Measurements from ENCODE around the gene CHST11. TPM values are rescaled to one million over a fixed set of nuclear protein-coding genes. Genes with fewer than 3 reads are reported as not detected.

CHST11 gene
- total and polyA plus RNA-seq, 10 of the 15 experiments (the other 5 are each of a cell fraction or from before 2014, with no cell fraction given) = 1.9 to 38.1 (median 17.2) TPM

- Histone ChIP-seq H3K9ac (ENCODE audit: control insufficient read depth, insufficient read depth, low read length) (no peak overlapping the region), H3K27me3 (replicated peaks in 1 of 2; ENCODE audit: control insufficient read depth in 2 of 2, insufficient read depth in 2 of 2, low read length in 1 of 2) (no peaks in the 10 kb centered on the region), H4K20me1 (ENCODE audit: control insufficient read depth, insufficient read depth) (no peaks in the 10 kb centered on the region), H3K79me2 (ENCODE audit: control insufficient read depth, insufficient read depth, low read length) (peaks cover 30% of the 10 kb centered on the region), H2AFZ (ENCODE audit: control insufficient read depth, low read depth, low read length) (no peak overlapping the region), H3K4me1 (ENCODE audit: control insufficient read depth, insufficient read depth, low read length) (peaks cover 47% of the 10 kb centered on the region), H3K4me3 (no peak overlapping the region), H3K4me2 (ENCODE audit: control insufficient read depth, insufficient read depth) (0 out of 2 replicates have a peak overlapping the region, but pooled peaks have one; percentile 5), H3K36me3 (ENCODE audit: control insufficient read depth in 2 of 2, insufficient read depth in 2 of 2, low read length in 1 of 2) (peaks cover 0 to 3% of the 10 kb centered on the region in 2 experiments; a peak in 1 of 4 replicates), H3K9me3 (replicated peaks; ENCODE audit: control insufficient read depth, insufficient read depth, low read length) (no peaks in the 10 kb centered on the region; the same call in 2 of the 3 replicates), H3K27ac (ENCODE audit: control insufficient read depth, insufficient read depth) (no peak overlapping the region; the same call in 1 of the 2 replicates)
- CTCF ChIA-PET = interaction anchor here (0.8 to 1.6 kb wide), 3 partner anchors 17 to 142 kb away, joined by 3 to 4 read pairs (median 3); no protein-coding TSS in a partner anchor
- in situ Hi-C loops (cut with MboI) (no loop called here), intact Hi-C loops (cut with micrococcal nuclease; ENCODE audit: unreplicated experiment) (loop anchor here (10.0 kb wide), 1 partner anchor 455 kb away; no protein-coding TSS in a partner anchor)
- SMC1A ChIA-PET (ENCODE audit: uncharacterized antibody, unreplicated experiment) = interaction anchor here (0.9 to 4.1 kb wide), 6 partner anchors 20 to 138 kb away, joined by 3 to 18 read pairs (median 3); no protein-coding TSS in a partner anchor
- WGBS (ENCODE audit: insufficient coverage, insufficient replicate concordance, low lambda C conversion rate, missing lambda C conversion rate) = 42% methylated on average over 4 of the region's 4 CpGs
- POLR2A ChIA-PET = interaction anchor here (2.4 kb wide), 1 partner anchor 17 kb away, joined by 8 read pairs; no protein-coding TSS in a partner anchor
- DNase-seq (ENCODE audit: low read depth, low spot score) (peak; percentile 46), FAIRE-seq (no peak), ATAC-seq (peak; percentile 54)
- BruUV-seq (replicated peaks) = no TSS peak
- RAD21 ChIA-PET (ENCODE audit: unreplicated experiment) = interaction anchor here (1.1 to 1.6 kb wide), 2 partner anchors 17 to 218 kb away, joined by 4 to 6 read pairs; no protein-coding TSS in a partner anchor
- TF ChIP-seq, protein P1, sequence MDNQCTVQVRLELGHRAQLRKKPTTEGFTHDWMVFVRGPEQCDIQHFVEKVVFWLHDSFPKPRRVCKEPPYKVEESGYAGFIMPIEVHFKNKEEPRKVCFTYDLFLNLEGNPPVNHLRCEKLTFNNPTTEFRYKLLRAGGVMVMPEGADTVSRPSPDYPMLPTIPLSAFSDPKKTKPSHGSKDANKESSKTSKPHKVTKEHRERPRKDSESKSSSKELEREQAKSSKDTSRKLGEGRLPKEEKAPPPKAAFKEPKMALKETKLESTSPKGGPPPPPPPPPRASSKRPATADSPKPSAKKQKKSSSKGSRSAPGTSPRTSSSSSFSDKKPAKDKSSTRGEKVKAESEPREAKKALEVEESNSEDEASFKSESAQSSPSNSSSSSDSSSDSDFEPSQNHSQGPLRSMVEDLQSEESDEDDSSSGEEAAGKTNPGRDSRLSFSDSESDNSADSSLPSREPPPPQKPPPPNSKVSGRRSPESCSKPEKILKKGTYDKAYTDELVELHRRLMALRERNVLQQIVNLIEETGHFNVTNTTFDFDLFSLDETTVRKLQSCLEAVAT (IDR thresholded peaks at IDR 0.05) = no peak
- TF ChIP-seq, protein P2, sequence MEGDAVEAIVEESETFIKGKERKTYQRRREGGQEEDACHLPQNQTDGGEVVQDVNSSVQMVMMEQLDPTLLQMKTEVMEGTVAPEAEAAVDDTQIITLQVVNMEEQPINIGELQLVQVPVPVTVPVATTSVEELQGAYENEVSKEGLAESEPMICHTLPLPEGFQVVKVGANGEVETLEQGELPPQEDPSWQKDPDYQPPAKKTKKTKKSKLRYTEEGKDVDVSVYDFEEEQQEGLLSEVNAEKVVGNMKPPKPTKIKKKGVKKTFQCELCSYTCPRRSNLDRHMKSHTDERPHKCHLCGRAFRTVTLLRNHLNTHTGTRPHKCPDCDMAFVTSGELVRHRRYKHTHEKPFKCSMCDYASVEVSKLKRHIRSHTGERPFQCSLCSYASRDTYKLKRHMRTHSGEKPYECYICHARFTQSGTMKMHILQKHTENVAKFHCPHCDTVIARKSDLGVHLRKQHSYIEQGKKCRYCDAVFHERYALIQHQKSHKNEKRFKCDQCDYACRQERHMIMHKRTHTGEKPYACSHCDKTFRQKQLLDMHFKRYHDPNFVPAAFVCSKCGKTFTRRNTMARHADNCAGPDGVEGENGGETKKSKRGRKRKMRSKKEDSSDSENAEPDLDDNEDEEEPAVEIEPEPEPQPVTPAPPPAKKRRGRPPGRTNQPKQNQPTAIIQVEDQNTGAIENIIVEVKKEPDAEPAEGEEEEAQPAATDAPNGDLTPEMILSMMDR (IDR thresholded peaks at IDR 0.05 in 2 of 3, conservative IDR thresholded peaks at IDR 0.05 in 1 of 3; ENCODE audit: control insufficient read depth in 2 of 3, extremely low read depth in 1 of 3, insufficient read depth in 1 of 3, low read depth in 3 of 3, low read length in 3 of 3) = no peak
- TF ChIP-seq BACH1 (IDR thresholded peaks at IDR 0.05; ENCODE audit: borderline replicate concordance) = no peak
- TF ChIP-seq JUNB (IDR thresholded peaks at IDR 0.05) = peak; percentile 42
- TF ChIP-seq BHLHE40 (IDR thresholded peaks at IDR 0.05; ENCODE audit: borderline replicate concordance in 1 of 2, low read depth in 2 of 2, low read length in 1 of 2) = 0 out of 4 replicates have a peak, but pooled peaks of 1 of the 2 experiments have one; percentile 39
- TF ChIP-seq CHD1 (IDR thresholded peaks at IDR 0.05; ENCODE audit: low read depth, low read length) = no peak
- peak in 1 of 2 experiments; percentile 51; a peak in 2 of 4 replicates for TF ChIP-seq IKZF2 (IDR thresholded peaks at IDR 0.05)
- peak; percentile 81 for TF ChIP-seq MEF2B (IDR thresholded peaks at IDR 0.05; ENCODE audit: partially characterized antibody, poor library complexity, severe bottlenecking)
- TF ChIP-seq NFIC (IDR thresholded peaks at IDR 0.05; ENCODE audit: low read depth, low read length) = peak; percentile 45; the same call in 1 of the 2 replicates
- 0 out of 2 replicates have a peak, but pooled peaks have one; percentile 38 for TF ChIP-seq MEF2A (IDR thresholded peaks at IDR 0.05; ENCODE audit: insufficient read depth, low read depth, low read length)
- TF ChIP-seq SMAD1 (IDR thresholded peaks at IDR 0.05; ENCODE audit: low read depth, partially characterized antibody) = no peak
- no peak for TF ChIP-seq BRCA1 (IDR thresholded peaks at IDR 0.05; ENCODE audit: low read depth, low read length)
- TF ChIP-seq DPF2 (IDR thresholded peaks at IDR 0.05) = peak; percentile 70
- peak; percentile 97 for TF ChIP-seq SMARCA5 (IDR thresholded peaks at IDR 0.05)
- peak; percentile 50; the same call in 1 of the 2 replicates for TF ChIP-seq PAX5 (IDR thresholded peaks at IDR 0.05; ENCODE audit: borderline replicate concordance, low read depth, low read length)
- no peak for TF ChIP-seq LARP7 (IDR thresholded peaks at IDR 0.05)
- TF ChIP-seq SPI1 (IDR thresholded peaks at IDR 0.05; ENCODE audit: borderline replicate concordance, insufficient read depth, low read depth, low read length) = peak; percentile 29; the same call in 1 of the 2 replicates
- peak; percentile 63 for TF ChIP-seq IKZF1 (conservative IDR thresholded peaks at IDR 0.05)
- peak; percentile 52; the same call in 1 of the 2 replicates for TF ChIP-seq NR2F1 (conservative IDR thresholded peaks at IDR 0.05)
- TF ChIP-seq CBX5 (IDR thresholded peaks at IDR 0.05; ENCODE audit: low read depth) = no peak
- TF ChIP-seq EED (IDR thresholded peaks at IDR 0.05; ENCODE audit: low read depth) = peak; percentile 62
- TF ChIP-seq MTA2 (IDR thresholded peaks at IDR 0.05; ENCODE audit: low read depth) = no peak
Measured at GRCh38 chr12:104600036-104600712, 143.4 kb downstream of the CHST11 start.
